Measurements from ENCODE around the gene F2.

DNA sequence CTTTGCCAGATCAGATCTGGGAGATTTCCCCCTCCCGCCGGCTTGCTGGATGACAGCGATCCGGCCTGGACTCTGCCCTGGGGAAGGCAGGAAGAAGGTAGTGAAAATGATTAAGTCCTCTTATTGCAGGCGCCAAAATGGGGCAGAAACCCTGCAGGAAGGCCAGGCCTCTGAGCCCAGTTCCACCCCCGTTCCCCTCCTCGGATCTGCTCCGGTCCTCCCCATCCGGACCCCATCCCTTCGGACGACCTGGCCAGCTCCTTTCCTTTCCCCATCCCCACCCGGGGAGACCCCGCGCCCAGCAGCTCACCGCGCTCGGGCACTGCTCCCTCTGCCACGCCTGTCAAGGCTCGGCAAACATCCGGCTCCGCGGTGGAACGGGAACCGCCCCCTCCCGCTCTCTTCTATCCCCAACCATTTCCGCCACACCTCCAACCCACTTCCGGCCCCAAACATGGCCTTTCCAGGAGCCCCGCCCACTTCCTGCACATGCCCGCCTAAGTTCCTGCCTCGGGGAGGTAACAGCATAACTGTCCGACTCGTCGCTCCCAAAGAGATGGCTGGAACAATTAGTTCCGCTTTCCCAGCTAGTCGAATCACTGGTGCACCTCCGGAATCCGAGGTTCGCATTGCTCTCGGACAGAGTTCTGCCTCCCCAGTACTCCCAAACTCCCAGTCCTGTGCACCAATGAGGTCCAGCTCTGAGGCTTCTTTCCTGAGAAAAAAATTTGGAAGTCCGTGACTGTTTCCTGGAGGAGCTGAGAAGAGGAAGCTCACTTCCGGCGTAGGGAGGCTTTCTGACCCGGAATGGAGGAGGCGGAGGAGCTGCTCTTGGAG, 18.6 kb upstream of the F2 start, which contains the start of the genes ARHGAP1 and ZNF408:
- TF ChIP-seq, protein P1, sequence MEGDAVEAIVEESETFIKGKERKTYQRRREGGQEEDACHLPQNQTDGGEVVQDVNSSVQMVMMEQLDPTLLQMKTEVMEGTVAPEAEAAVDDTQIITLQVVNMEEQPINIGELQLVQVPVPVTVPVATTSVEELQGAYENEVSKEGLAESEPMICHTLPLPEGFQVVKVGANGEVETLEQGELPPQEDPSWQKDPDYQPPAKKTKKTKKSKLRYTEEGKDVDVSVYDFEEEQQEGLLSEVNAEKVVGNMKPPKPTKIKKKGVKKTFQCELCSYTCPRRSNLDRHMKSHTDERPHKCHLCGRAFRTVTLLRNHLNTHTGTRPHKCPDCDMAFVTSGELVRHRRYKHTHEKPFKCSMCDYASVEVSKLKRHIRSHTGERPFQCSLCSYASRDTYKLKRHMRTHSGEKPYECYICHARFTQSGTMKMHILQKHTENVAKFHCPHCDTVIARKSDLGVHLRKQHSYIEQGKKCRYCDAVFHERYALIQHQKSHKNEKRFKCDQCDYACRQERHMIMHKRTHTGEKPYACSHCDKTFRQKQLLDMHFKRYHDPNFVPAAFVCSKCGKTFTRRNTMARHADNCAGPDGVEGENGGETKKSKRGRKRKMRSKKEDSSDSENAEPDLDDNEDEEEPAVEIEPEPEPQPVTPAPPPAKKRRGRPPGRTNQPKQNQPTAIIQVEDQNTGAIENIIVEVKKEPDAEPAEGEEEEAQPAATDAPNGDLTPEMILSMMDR (IDR thresholded peaks at IDR 0.05): no peak
- peak; percentile 95 for TF ChIP-seq POLR2AphosphoS5 (IDR thresholded peaks at IDR 0.05)

All from prostate gland (tissue), 2 donors.